Bronchial epithelial cell (primary cell): ENCODE measurements around the gene DCAF6. TPM values are rescaled to one million over a fixed set of nuclear protein-coding genes. Genes with fewer than 3 reads are reported as not detected.

Experiments used
- DNase-seq: peaks from one replicate; pipeline ENCODE4 v3.0.0-alpha.2; 2010; ENCODE audit warnings: low read depth
- FAIRE-seq: peaks from 2 replicates; lab custom pipeline; 2011; peaks lifted over from hg19 to GRCh38; lab: Jason Lieb, UNC
- H3K27me3 ChIP-seq: 2 replicates; pipeline ENCODE4 v1.5.1; 2011; ENCODE audit warnings: low read length; ENCODE audit not compliant: control insufficient read depth, insufficient read depth
- H3K36me3 ChIP-seq: 2 replicates; pipeline ENCODE4 v1.5.1; 2011; ENCODE audit warnings: low read length; ENCODE audit not compliant: control insufficient read depth, insufficient read depth
- H3K4me3 ChIP-seq: 2 replicates; pipeline ENCODE4 v1.5.1; 2011; ENCODE audit warnings: mild to moderate bottlenecking, low read depth, low read length, control low read depth
- CTCF ChIP-seq: IDR thresholded peaks from 2 replicates; pipeline ENCODE4 v1.5.1; 2011; ENCODE audit warnings: mild to moderate bottlenecking, moderate library complexity, low read length, control low read depth, inconsistent platforms; ENCODE audit not compliant: insufficient read depth, severe bottlenecking
- total RNA-seq: library from RNA; depleted of rRNA; stranded (reverse); fragments of >200 nt; gene quantifications from 2 replicates; pipeline ENCODE4 v1.2.1, GENCODE V29; 2014

DCAF6 gene
- total RNA-seq, 1 donor from 2014 or later = 28.2 TPM

- no peaks in the 10 kb centered on the region for H3K27me3 ChIP-seq
- H3K4me3 ChIP-seq = no peak overlapping the region
- DNase-seq (no peak), FAIRE-seq (no peak)
- H3K36me3 ChIP-seq = no peaks in the 10 kb centered on the region
- TF ChIP-seq CTCF = no peak
Observed at GRCh38 chr1:168008595-168008994, 72.1 kb downstream of the DCAF6 start.

DNA sequence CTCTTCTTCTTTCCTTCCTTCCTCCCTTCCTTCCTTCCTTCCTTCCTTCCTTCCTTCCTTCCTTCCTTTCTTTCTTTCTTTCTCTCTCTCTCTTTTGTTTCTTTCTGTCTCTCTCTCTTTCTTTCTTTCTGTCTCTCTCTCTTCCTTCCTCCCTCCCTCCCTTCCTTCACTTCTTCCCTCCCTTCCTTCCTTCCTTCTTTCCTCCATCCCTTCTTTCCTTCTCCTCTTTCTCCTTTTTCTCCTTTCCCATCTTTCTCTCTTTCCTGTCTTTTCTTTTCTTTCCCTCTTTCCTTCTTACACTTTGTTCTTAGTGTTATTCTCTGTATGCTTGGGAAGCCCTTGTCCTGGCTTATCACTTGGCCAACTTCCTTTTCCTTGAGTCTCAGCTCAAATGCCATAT is 72.8 kb downstream of the DCAF6 start:
- Histone ChIP-seq H3K4me3 (no peak overlapping the region), H3K36me3 (no peaks in the 10 kb centered on the region), H3K27me3 (no peaks in the 10 kb centered on the region)
- no peak for TF ChIP-seq CTCF
- DNase-seq (no peak), FAIRE-seq (no peak)

DNA sequence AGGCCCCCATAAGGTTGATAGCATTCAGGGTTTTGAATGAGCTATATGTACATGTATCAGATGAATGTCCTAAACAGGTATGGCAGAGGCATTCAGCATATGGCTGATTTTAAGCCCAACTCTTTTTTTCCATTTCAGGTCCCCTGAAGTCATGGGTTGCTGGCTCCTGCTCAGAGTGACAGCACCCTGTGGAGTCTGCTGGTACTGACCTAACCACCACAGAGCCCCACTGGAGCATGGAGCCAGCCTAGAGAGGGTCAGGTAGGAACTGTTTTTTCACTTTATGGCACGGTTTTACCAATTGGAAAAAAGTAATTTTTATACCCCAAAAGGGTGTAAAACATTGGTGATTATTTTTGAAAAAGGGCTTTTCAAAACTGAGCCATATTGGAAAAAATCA is 82.9 kb downstream of the DCAF6 start:
- DNase-seq = no peak
- H3K36me3 ChIP-seq = peaks cover 3% of the 10 kb centered on the region
- no peak for FAIRE-seq
- H3K27me3 ChIP-seq = no peaks in the 10 kb centered on the region
- H3K4me3 ChIP-seq = no peak overlapping the region
- no peak for TF ChIP-seq CTCF

DNA sequence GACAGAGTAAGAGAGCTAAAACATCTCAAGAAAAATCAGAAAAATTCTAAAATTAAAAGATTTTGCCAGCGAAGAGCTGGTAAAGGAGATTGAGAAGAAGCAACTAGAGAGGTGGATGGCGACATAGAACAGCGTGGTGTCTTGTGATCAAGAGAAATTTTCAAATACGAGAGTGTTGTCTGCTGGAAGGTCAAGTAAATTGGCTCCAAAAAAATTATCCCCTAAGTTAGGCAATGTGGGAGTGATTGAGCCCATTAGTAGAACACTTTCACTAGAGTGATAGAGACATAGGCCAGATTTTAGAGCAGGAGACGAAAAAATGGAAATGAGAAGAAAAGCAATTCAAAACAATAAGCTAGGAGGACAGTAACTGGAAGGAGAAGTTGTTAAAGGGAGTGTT is 94.7 kb downstream of the DCAF6 start:
- no peak for DNase-seq
- no peak for TF ChIP-seq CTCF
- H3K4me3 ChIP-seq = no peak overlapping the region
- no peak for FAIRE-seq
- no peaks in the 10 kb centered on the region for H3K27me3 ChIP-seq
- no peaks in the 10 kb centered on the region for H3K36me3 ChIP-seq

GRCh38 chr1:168031627-168032026 is 95.1 kb downstream of the DCAF6 start:
- no peaks in the 10 kb centered on the region for H3K27me3 ChIP-seq
- DNase-seq (no peak), FAIRE-seq (no peak)
- no peak overlapping the region for H3K4me3 ChIP-seq
- TF ChIP-seq CTCF = no peak
- H3K36me3 ChIP-seq = no peaks in the 10 kb centered on the region

GRCh38 chr1:168032029-168032428 is 95.5 kb downstream of the DCAF6 start:
- no peaks in the 10 kb centered on the region for H3K27me3 ChIP-seq
- TF ChIP-seq CTCF = no peak
- FAIRE-seq = no peak
- no peak for DNase-seq
- no peak overlapping the region for H3K4me3 ChIP-seq
- no peaks in the 10 kb centered on the region for H3K36me3 ChIP-seq
